HG02763 (cell line): Measurements from ENCODE around the gene CEP85L.

ENCODE experiments used
- ATAC-seq: cut with Tn5 transposase; IDR thresholded peaks from one replicate; pipeline ENCODE4 v1.9.1; 2021; ENCODE audit warnings: mild to moderate bottlenecking, moderate library complexity; ENCODE audit not compliant: unreplicated experiment

CEP85L gene

GRCh38 chr6:118546164-118546879, 105.1 kb downstream of the CEP85L start:
- ATAC-seq: no peak

DNA sequence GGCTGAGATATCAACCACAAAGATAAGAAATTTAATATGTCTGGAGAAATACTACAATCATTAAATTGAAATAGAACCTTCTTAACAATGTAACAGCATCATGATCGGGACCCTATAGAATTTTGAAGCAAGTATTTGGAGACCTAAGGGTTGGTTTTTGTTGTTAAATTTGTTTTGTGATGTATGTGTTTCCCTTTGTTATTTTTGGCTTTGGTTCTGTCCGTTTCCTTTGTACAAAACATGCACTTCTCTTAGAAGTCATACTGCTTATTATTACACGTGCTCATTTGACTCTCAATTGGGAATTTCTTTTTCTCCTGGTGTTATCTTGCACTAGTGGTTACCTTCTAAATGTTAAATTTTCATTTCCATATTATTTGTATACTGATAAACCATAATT, 107.3 kb downstream of the CEP85L start:
- no peak for ATAC-seq

- no peak for ATAC-seq
Measured at GRCh38 chr6:118542184-118542952, 109.0 kb downstream of the CEP85L start.

- no peak for ATAC-seq
Measured at GRCh38 chr6:118537574-118537973, 113.8 kb downstream of the CEP85L start.

DNA sequence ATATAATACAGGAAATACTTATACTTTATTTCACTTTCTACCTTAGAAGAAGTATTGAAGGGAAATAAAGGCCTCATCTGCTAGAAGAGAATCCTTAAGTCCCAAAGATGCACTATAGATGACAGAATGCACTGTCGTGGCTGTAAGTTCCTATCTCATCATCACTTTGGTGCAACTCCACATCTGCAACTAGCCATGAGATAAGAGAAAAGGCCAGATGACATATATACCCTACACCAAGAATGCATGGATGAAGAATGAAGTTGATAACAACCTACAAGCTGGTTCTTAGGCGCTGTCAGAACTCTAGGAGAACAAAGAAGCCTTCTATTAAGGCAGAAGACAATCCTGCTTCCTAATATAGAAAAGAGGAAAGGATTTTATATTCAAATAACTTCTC, 114.9 kb downstream of the CEP85L start:
- ATAC-seq: no peak

GRCh38 chr6:118535176-118535844, 116.1 kb downstream of the CEP85L start:
- no peak for ATAC-seq

GRCh38 chr6:118530942-118531341, 120.4 kb downstream of the CEP85L start:
- ATAC-seq: no peak

DNA sequence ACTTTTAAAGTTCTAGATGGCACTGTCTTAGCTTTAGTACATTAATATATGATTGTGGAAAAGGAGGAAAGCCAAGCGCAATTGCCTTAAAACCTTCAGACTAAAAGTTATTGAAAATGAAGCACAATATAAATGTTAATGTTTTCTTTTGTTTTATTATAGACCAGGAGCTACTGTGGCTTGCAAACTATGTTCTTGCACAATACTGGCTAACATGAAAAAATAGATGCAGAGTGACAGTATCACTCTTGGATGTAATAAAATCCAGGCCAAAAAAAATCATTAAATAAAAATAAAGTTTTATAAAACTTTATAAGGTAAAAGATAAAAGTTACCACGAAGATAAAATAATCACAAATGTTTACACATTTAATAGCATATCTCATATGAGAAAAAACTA, 121.6 kb downstream of the CEP85L start:
- no peak for ATAC-seq

- ATAC-seq: no peak
Measured at GRCh38 chr6:118528129-118528528, 123.3 kb downstream of the CEP85L start.

GRCh38 chr6:118525913-118526780, 125.2 kb downstream of the CEP85L start:
- ATAC-seq: no peak

DNA sequence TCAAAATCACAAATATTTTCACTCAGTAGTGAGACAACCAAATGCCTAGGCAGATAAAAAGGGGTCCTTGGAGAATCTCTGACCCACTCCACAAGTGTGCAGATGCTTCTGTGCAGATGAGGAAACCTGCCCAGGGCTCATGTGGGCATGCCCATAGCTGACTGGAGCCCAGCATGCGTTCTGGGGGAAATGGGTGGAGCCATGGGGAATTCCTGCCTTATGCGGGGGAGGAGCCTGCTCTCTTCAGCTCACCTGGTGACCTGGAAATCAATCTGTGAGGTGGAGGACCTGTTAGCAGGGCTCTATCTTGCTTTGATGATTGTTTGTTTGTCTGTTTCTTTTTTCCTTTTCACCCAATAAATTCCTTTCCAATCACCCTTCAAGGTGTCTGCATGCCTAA, 126.7 kb downstream of the CEP85L start:
- no peak for ATAC-seq

DNA sequence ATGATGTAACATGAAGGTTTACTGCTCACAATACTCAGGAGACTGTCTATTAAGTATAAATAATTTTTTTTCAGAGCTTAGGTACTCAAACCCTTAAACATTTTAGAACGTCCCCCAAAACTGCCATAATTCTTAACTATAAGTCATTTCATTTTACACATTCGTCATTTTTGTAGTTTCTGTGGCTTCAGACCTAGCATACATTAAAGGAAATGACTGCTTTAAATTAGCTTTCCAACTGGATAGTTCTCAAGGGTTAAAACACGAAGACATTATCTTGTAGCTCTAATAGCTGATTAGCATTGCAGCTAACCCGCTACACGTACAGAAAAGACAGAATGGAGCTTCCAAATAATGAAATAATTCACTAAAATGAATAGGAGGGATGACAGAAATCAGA, 128.2 kb downstream of the CEP85L start:
- ATAC-seq: no peak

DNA sequence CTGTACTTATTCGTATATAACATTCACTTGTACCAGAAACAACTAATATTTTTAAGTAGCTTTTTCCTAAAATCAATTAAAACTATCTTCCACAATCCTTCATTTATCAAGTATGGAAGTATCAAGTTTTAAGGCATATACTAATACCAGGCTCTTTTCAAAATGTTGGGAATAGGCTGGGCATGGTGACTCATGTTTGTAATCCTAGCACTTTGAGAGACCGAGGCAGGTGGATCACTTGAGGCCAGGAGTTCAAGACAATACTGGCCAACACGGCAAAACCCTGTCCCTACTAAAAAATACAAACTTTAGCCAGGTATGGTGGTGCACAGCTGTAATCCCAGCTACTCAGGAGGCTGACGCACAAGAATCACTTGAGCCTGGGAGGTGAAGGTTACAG, 129.0 kb downstream of the CEP85L start:
- ATAC-seq: no peak

- ATAC-seq: no peak
Measured at GRCh38 chr6:118514689-118515088, 136.7 kb downstream of the CEP85L start.

DNA sequence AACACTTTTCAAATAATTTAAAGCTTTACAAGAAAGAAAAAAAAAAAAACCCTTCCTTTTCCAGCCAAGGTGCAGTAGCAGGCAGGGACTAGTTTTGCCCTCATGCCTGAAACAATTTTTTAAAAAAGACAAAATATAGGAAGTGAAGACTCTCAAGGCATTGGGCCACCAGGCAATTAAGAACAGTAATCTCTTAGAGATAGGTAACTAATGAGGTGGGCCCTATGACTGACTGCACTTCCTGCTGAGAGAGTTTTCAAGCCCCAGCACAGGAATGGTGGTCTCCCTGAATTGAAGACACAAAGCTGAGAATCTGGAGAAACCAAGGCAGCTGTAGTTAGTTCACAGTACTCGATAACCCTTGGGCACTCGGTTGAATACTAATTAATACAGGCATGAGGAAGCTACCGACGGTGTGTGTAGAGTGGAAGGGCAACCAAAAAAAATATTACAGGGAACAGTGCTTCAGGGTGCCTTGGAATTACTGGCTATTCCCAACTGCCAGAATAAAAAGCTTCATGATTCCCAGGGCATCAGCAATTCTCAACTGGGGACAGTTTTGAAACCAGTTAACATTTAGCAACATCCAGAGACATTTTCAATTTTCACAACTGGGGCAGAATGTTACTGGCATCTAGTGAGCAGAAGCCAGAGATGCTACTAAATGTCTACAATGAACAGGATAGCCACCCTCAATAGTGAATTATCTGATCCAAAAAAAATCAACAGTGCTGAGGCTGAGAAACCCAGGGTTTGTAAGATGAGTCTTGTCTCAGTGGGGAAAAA, 139.3 kb downstream of the CEP85L start:
- no peak for ATAC-seq

DNA sequence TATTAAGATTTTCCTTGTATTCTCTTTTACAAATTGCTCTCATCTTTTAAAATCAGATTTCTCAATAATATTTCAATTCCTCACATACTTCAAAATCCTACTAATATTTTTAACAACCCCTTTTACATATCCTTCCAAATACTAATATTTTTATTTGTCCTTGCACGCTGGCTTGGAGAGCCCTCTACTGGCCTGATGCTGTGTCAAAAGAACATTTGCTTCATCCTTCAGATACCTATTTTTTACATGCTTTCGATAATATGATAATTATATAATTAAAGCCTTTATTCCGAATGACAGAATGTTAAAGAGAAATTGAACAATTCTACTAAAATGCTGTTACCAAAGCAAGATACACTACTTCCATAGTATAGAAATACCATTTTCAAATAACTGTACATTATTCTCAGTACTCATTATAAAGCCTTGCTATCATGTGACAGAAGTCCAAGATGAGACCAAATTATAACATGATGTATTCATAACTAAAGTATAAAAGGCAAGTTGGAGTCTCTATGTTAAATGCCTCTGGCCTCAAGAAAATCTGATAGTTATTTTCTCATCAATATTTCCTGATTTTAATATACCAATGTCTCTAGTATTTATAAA, 142.3 kb downstream of the CEP85L start:
- no peak for ATAC-seq

GRCh38 chr6:118507636-118508035, 143.8 kb downstream of the CEP85L start:
- no peak for ATAC-seq

DNA sequence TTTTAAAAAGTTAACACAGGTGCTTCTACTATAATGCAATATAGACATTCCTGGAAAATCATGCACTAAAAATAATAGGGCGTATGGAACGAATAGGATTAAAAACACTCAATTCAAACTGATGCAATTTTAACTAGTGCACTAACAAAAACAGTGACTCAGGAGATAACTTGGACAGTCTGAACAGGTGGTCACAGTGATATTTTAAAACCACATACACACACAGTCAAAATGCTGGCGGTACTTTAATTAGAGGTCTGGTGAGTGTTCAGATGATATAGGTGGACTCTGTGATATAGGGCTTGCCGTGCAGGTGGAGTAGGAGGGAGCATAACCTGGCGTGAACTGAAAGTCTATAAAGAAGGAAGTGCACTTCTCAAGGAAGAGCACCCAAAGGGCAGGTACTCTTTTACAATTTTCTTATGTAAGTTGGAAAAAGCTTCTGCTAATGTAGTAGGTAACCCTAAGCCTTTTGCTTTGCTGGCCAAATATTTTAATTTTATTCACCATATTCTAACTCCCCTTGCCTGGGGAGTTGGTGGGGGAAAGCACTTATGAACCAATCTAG, 145.2 kb downstream of the CEP85L start:
- no peak for ATAC-seq

GRCh38 chr6:118505656-118506055, 145.7 kb downstream of the CEP85L start:
- ATAC-seq: no peak
